K562 (cell line): ENCODE data around the gene NDRG3. TPM values are rescaled to one million over a fixed set of nuclear protein-coding genes. Genes with fewer than 3 reads are reported as not detected.

Experiments
- ATAC-seq: fragments of 200-7000 bp; cut with Tn5 transposase; 3 replicates; pipeline ENCODE4 v1.9.1; 2020; ENCODE audit warnings: moderate library complexity
- BruUV-seq: library from RNA; stranded (reverse); fragments of 400-500 nt; replicated peaks from 2 replicates; lab custom pipeline; 2021; lab: Mats Ljungman, UMichigan
- CTCF ChIA-PET: fragments of 300-600 bp; formaldehyde crosslinking; extraction: SDS; loops from one replicate; lab custom pipeline; 2021; ENCODE audit warnings: low intra/inter-chr PET ratio; lab: Yijun Ruan, JAX
- POLR2A ChIA-PET: fragments of 300-600, 350-650 bp; sonication (Branson Sonifier 250); formaldehyde crosslinking; extraction: SDS; loops from one replicate; lab custom pipeline; 2021; ENCODE audit warnings: antibody characterized with exemption, inconsistent platforms; lab: Yijun Ruan, JAX
- DNase-seq, 4 experiments: peaks; one replicate each; pipeline versions ENCODE4 v3.0.0 to v3.0.0-alpha.2; 2011 to 2018; ENCODE audit warnings: low spot score in 3 of 4, mixed read lengths in 3 of 4; ENCODE audit errors: extremely low read depth in 1 of 4
- FAIRE-seq: peaks from 2 replicates; lab custom pipeline; 2011; peaks lifted over from hg19 to GRCh38; lab: Jason Lieb, UNC
- H2AFZ ChIP-seq: 2 replicates; pipeline ENCODE4 v1.6.0; 2011; ENCODE audit warnings: low read depth, low read length, control low read depth, inconsistent platforms
- H3K27ac ChIP-seq: fragments of 200-600 bp; 3 replicates; pipeline ENCODE4 v1.8.0; 2011; ENCODE audit warnings: low read depth, mild to moderate bottlenecking, control low read depth, inconsistent platforms, low read length, moderate library complexity, mixed read lengths; ENCODE audit errors: extremely low read depth
- H3K27me3 ChIP-seq, 2 experiments: fragments of 300-600 bp in 1 of 2; 2 replicates in 1 of 2; 3 replicates in 1 of 2; pipeline versions ENCODE4 v1.6.0 to v1.8.0; 2011; ENCODE audit warnings: inconsistent platforms in 2 of 2, low read length in 2 of 2, mild to moderate bottlenecking in 1 of 2, mixed read lengths in 1 of 2, moderate library complexity in 1 of 2; ENCODE audit not compliant: control insufficient read depth in 2 of 2, insufficient read depth in 2 of 2
- H3K36me3 ChIP-seq: fragments of 300-600 bp; 3 replicates; pipeline ENCODE4 v1.8.0; 2011; ENCODE audit warnings: mild to moderate bottlenecking, low read length, inconsistent platforms; ENCODE audit not compliant: control insufficient read depth, insufficient read depth
- H3K4me1 ChIP-seq, 2 experiments: fragments of 200-600 bp in 1 of 2; replicated peaks in 1 of 2; 2 replicates in 1 of 2; 3 replicates in 1 of 2; pipeline versions ENCODE4 v1.5.1 to v1.8.0; 2011; ENCODE audit warnings: inconsistent platforms in 2 of 2, low read length in 2 of 2, mild to moderate bottlenecking in 1 of 2, mixed read lengths in 1 of 2, moderate library complexity in 1 of 2; ENCODE audit not compliant: control insufficient read depth in 2 of 2, insufficient read depth in 2 of 2
- H3K4me2 ChIP-seq: 2 replicates; pipeline ENCODE4 v1.6.1; 2011; ENCODE audit warnings: low read length, control low read depth, inconsistent platforms, mixed read lengths; ENCODE audit not compliant: insufficient read depth
- H3K4me3 ChIP-seq: fragments of 200-600 bp; sonication (generic), shearing (Covaris generic); 2 replicates; pipeline ENCODE4 v1.5.1; 2016; ENCODE audit warnings: control low read depth, inconsistent platforms
- H3K79me2 ChIP-seq: fragments of 200-600 bp; 3 replicates; pipeline ENCODE4 v1.8.0; 2011; ENCODE audit warnings: low read length, inconsistent platforms; ENCODE audit not compliant: control insufficient read depth, insufficient read depth
- H3K9ac ChIP-seq, 2 experiments: 2 replicates each; pipeline versions ENCODE4 v1.6.0 to v1.6.1; 2011; ENCODE audit warnings: low read depth in 2 of 2, low read length in 2 of 2, control low read depth in 1 of 2, inconsistent platforms in 1 of 2, mild to moderate bottlenecking in 1 of 2, mixed read lengths in 1 of 2; ENCODE audit not compliant: insufficient read depth in 1 of 2
- H3K9me1 ChIP-seq: one replicate; pipeline ENCODE4 v1.6.0; 2011; ENCODE audit warnings: inconsistent platforms, mild to moderate bottlenecking, low read length, moderate library complexity; ENCODE audit not compliant: control insufficient read depth, insufficient read depth
- H3K9me3 ChIP-seq: replicated peaks from 2 replicates; pipeline ENCODE4 v1.5.1; 2011; ENCODE audit warnings: low read depth, low read length, inconsistent platforms; ENCODE audit not compliant: control insufficient read depth, insufficient read depth
- H4K20me1 ChIP-seq: replicated peaks from 2 replicates; pipeline ENCODE4 v1.6.1; 2011; ENCODE audit warnings: low read length, inconsistent platforms, mixed read lengths; ENCODE audit not compliant: control insufficient read depth, insufficient read depth
- ATF1 ChIP-seq, 2 experiments: fragments of 450-650 bp in 1 of 2; IDR thresholded peaks; 2 replicates each; pipeline ENCODE4 v1.6.1; 2016; ENCODE audit warnings: missing compliant biosample characterization in 1 of 2, missing genetic modification characterization in 1 of 2
- ATF3 ChIP-seq, 2 experiments: fragments of 450-650 bp in 1 of 2; sonication (generic) in 1 of 2; formaldehyde crosslinking in 1 of 2; IDR thresholded peaks in 1 of 2; conservative IDR thresholded peaks in 1 of 2; 2 replicates each; pipeline versions ENCODE4 v1.6.1 to v1.8.1; 2016 to 2023; ENCODE audit warnings: mild to moderate bottlenecking in 2 of 2, moderate library complexity in 2 of 2, inconsistent platforms in 1 of 2, missing genetic modification reagents in 1 of 2
- ATF7 ChIP-seq: fragments of 450-650 bp; IDR thresholded peaks from 2 replicates; pipeline ENCODE4 v1.7.1; 2014; ENCODE audit warnings: mild to moderate bottlenecking, moderate library complexity
- CEBPB ChIP-seq: fragments of 450-650 bp; IDR thresholded peaks from 2 replicates; pipeline ENCODE4 v1.6.1; 2016; ENCODE audit warnings: missing genetic modification characterization, missing compliant biosample characterization
- CEBPG ChIP-seq, 3 experiments: fragments of 200-800 bp in 1 of 3; sonication (Bioruptor generic) in 1 of 3; sonication (generic) in 1 of 3; formaldehyde crosslinking in 1 of 3; IDR thresholded peaks in 2 of 3; conservative IDR thresholded peaks in 1 of 3; 2 replicates each; pipeline versions ENCODE4 v1.6.1 to v1.8.0; 2016 to 2022; ENCODE audit warnings: missing compliant biosample characterization in 2 of 3, missing genetic modification characterization in 2 of 3, mild to moderate bottlenecking in 1 of 3, missing genetic modification reagents in 1 of 3
- CREM ChIP-seq: IDR thresholded peaks from 2 replicates; pipeline ENCODE4 v1.6.1; 2014; ENCODE audit warnings: antibody characterized with exemption, low read depth
- KLF13 ChIP-seq: fragments of 450-650 bp; IDR thresholded peaks from 2 replicates; pipeline ENCODE4 v1.6.1; 2016; ENCODE audit warnings: missing genetic modification characterization, low read depth, mild to moderate bottlenecking, missing compliant biosample characterization, moderate library complexity, borderline replicate concordance
- NFRKB ChIP-seq: fragments of 450-650 bp; IDR thresholded peaks from 2 replicates; pipeline ENCODE4 v1.6.1; 2016; ENCODE audit warnings: low read depth
- ZNF277 ChIP-seq: fragments of 250-450 bp; sonication (Bioruptor Pico); IDR thresholded peaks from 2 replicates; pipeline ENCODE4 v1.8.0; 2022; ENCODE audit warnings: inconsistent platforms, mild to moderate bottlenecking, moderate library complexity, borderline replicate concordance
- WGBS: fragments of 100-300 bp; shearing (Covaris generic); methylation state at CpG from one replicate; pipeline ENCODE4 v1.1.6; 2016; ENCODE audit warnings: low coverage, mixed read lengths; ENCODE audit not compliant: insufficient coverage; ENCODE audit errors: missing lambda C conversion rate; 5-methylcytosine and 5-hydroxymethylcytosine counted together
- in situ Hi-C: fragments of 300-500 bp; cut with MboI; formaldehyde crosslinking; loops from 4 replicates; pipeline ENCODE4 v1.15.0; 2018; ENCODE audit warnings: inconsistent platforms, mixed read lengths
- intact Hi-C: fragments of 100-400 bp; cut with micrococcal nuclease; formaldehyde crosslinking; loops from 2 replicates; pipeline ENCODE4 v1.14.2; 2022
- polyA plus RNA-seq, 8 experiments: library from polyadenylated mRNA; depleted of rRNA in 4 of 8; stranded (reverse) in 5 of 8; unstranded in 3 of 8; fragments of >200 nt; fragmentation: Nextera tagmentation in 2 of 8; fragmentation: Illumina TruSeq in 1 of 8; extraction: Ambion mirVana in 2 of 8; extraction: Trizol in 1 of 8; gene quantifications; 2 replicates each; pipeline versions ENCODE4 v1.2.1 to v1.2.3, GENCODE V29; 2011 to 2014; ENCODE audit warnings: inconsistent platforms in 1 of 8, missing spikeins in 1 of 8
- total RNA-seq, 7 experiments: library from RNA; depleted of rRNA in 6 of 7; stranded (reverse); fragments of >200 nt in 6 of 7; fragmentation: Illumina TruSeq in 2 of 7; extraction: Trizol in 2 of 7; gene quantifications; 2 replicates each; pipeline versions ENCODE4 v1.2.1 to v1.2.3, GENCODE V29; 2011 to 2021; ENCODE audit warnings: low replicate concordance in 1 of 7

The NDRG3 gene
- total and polyA plus RNA-seq, 9 of the 15 experiments (the other 6 are each of a cell fraction or from before 2014, with no cell fraction given): 14.6 to 39.4 (median 24.4) TPM

- Histone ChIP-seq H3K79me2 (no peaks in the 10 kb centered on the region), H3K27ac (no peak overlapping the region), H3K36me3 (no peaks in the 10 kb centered on the region), H3K4me2 (no peak overlapping the region), H3K9me1 (no peaks in the 10 kb centered on the region), H3K4me1 (peaks cover 3 to 4% of the 10 kb centered on the region in 2 experiments; a peak in 2 of 5 replicates), H3K27me3 (no peaks in the 10 kb centered on the region; a peak in 1 of 5 replicates), H3K9me3 (no peaks in the 10 kb centered on the region), H4K20me1 (no peaks in the 10 kb centered on the region), H3K9ac (no peak overlapping the region), H3K4me3 (no peak overlapping the region), H2AFZ (no peak overlapping the region)
- ChIA-PET CTCF (no interaction called here), POLR2A (interaction anchor here (2.2 kb wide), 1 partner anchor 14 kb away, joined by 12 read pairs; no protein-coding TSS in a partner anchor)
- 72% methylated on average over 7 of the region's 7 CpGs for WGBS
- intact Hi-C loops (no loop called here), in situ Hi-C loops (no loop called here)
- DNase-seq (no peak), ATAC-seq (no peak), FAIRE-seq (no peak)
- no TSS peak for BruUV-seq
- TF ChIP-seq ATF7 (peak; percentile 25; the same call in 1 of the 2 replicates), CEBPG (CRISPR knock-in tag; IDR thresholded peaks at IDR 0.05) (no peak), CEBPG (tag; conservative IDR thresholded peaks at IDR 0.05 in 1 of 2, IDR thresholded peaks at IDR 0.05 in 1 of 2) (peak; percentile 50 to 75), ZNF277 (CRISPR knock-in tag) (no peak), KLF13 (tag) (no peak), CREM (peak; percentile 24; the same call in 1 of the 2 replicates), CEBPB (tag) (peak; percentile 74), ATF1 (CRISPR knock-in tag; IDR thresholded peaks at IDR 0.05) (no peak), ATF1 (tag; IDR thresholded peaks at IDR 0.05) (0 out of 2 replicates have a peak, but pooled peaks have one; percentile 47), ATF3 (IDR thresholded peaks at IDR 0.05) (peak; percentile 51), ATF3 (CRISPR knock-in tag; conservative IDR thresholded peaks at IDR 0.05) (no peak), NFRKB (no peak)
Observed at GRCh38 chr20:36628076-36628475, 117.8 kb downstream of the NDRG3 start.
